ENCODE data around the gene SELE. TPM values are rescaled to one million over a fixed set of nuclear protein-coding genes. Genes with fewer than 3 reads are reported as not detected.
"Not testable (repeated sequence)": the region's sequence is repeated elsewhere in the genome, so short reads cannot be mapped to it uniquely, and the experiment has no call there.

The SELE gene
- total RNA-seq, 6 experiments from 2014 or later = not detected

DNA sequence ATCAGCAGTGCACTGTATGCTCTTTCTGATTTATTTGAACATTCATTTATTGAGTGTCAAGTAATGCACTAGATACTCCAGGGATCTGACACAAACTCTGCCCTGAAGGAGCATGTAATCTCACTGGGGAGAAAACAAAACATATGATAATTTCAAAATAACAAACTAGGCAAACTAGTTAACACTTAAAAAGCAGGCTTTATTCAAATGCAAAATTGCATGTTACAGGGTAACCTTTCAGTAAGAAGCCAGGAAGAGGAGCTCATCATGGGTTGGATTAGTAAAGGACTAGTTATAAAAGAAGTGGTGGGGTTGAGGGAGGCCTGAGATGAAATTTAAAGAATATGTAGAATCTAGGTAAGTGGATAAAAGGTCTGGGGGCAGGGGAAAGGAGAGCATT is 43.4 kb downstream of the SELE start:
- TF ChIP-seq, protein P1, sequence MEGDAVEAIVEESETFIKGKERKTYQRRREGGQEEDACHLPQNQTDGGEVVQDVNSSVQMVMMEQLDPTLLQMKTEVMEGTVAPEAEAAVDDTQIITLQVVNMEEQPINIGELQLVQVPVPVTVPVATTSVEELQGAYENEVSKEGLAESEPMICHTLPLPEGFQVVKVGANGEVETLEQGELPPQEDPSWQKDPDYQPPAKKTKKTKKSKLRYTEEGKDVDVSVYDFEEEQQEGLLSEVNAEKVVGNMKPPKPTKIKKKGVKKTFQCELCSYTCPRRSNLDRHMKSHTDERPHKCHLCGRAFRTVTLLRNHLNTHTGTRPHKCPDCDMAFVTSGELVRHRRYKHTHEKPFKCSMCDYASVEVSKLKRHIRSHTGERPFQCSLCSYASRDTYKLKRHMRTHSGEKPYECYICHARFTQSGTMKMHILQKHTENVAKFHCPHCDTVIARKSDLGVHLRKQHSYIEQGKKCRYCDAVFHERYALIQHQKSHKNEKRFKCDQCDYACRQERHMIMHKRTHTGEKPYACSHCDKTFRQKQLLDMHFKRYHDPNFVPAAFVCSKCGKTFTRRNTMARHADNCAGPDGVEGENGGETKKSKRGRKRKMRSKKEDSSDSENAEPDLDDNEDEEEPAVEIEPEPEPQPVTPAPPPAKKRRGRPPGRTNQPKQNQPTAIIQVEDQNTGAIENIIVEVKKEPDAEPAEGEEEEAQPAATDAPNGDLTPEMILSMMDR (IDR thresholded peaks at IDR 0.05) = no peak
- Mint-ChIP-seq H3K9me3 (no peaks in the 10 kb centered on the region), H3K27me3 (ENCODE audit: insufficient read depth) (peaks cover 4% of the 10 kb centered on the region; the same call in 1 of the 2 replicates), H3K4me1 (ENCODE audit: low read depth) (no peaks in the 10 kb centered on the region; the same call in 1 of the 2 replicates), H3K36me3 (ENCODE audit: low read depth) (no peaks in the 10 kb centered on the region), H3K27ac (no peak overlapping the region), H3K4me3 (no peak overlapping the region)
- no peak for DNase-seq

- TF ChIP-seq, protein P1 (IDR thresholded peaks at IDR 0.05) = no peak
- Mint-ChIP-seq H3K27me3 (ENCODE audit: insufficient read depth) (no peaks in the 10 kb centered on the region), H3K4me1 (ENCODE audit: low read depth) (no peaks in the 10 kb centered on the region; the same call in 1 of the 2 replicates), H3K4me3 (no peak overlapping the region), H3K36me3 (ENCODE audit: low read depth) (no peaks in the 10 kb centered on the region), H3K9me3 (no peaks in the 10 kb centered on the region), H3K27ac (no peak overlapping the region)
- no peak for DNase-seq
Measured at GRCh38 chr1:169689395-169689794, 44.5 kb downstream of the SELE start.

DNA sequence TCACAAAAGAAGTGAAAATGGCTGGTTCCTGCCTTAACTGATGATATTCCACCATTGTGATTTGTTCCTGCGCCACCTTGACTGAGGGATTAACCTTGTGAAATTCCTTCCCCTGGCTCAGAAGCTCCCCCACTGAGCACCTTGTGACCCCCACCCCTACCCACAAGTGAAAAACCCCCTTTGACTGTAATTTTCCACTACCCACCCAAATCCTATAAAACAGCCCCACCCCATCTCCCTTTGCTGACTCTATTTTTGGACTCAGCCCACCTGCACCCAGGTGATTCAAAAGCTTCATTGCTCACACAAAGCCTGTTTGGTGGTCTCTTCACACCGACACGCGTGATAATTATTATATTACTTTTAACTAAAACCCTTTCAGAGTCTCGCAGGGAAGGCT is 45.5 kb downstream of the SELE start:
- not testable (repeated sequence) for H3K4me1 Mint-ChIP-seq (ENCODE audit: low read depth); H3K4me3 Mint-ChIP-seq; H3K27me3 Mint-ChIP-seq (ENCODE audit: insufficient read depth); H3K9me3 Mint-ChIP-seq; DNase-seq; H3K36me3 Mint-ChIP-seq (ENCODE audit: low read depth); H3K27ac Mint-ChIP-seq

DNA sequence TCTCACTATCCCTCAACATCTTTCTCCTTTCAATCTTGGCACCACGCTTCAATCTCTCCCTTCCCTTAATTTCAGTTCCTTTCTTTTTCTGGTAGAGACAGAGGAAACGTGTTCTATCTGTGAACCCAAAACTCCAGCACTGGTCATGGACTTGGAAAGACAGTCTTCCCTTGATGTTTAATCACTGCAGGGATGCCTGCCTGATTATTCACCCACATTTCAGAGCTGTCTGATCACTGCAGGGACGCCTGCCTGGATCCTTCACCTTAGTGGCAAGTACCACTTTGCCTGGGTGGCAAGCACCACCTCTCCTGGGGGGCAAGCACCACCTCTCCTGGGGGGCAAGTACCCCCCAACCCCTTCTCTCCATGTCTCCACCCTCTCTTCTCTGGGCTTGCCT is 50.2 kb downstream of the SELE start:
- Mint-ChIP-seq H3K9me3 (no peaks in the 10 kb centered on the region), H3K4me3 (no peak overlapping the region), H3K27me3 (ENCODE audit: insufficient read depth) (peaks cover 11% of the 10 kb centered on the region), H3K27ac (no peak overlapping the region), H3K4me1 (ENCODE audit: low read depth) (no peaks in the 10 kb centered on the region), H3K36me3 (ENCODE audit: low read depth) (no peaks in the 10 kb centered on the region)
- TF ChIP-seq, protein P1 (IDR thresholded peaks at IDR 0.05) = no peak
- no peak for DNase-seq

DNA sequence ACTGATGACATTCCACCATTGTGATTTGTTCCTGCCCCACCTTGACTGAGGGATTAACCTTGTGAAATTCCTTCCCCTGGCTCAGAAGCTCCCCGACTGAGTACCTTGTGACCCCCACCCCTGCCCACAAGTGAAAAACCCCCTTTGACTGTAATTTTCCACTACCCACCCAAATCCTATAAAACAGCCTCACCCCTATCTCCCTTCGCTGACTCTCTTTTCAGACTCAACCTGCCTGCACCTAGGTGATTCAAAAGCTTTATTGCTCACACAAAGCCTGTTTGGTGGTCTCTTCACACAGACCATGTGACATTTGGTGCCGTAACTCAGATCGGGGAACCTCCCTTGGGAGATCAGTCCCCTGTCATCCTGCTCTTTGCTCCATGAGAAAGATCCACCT is 50.7 kb downstream of the SELE start:
- not testable (repeated sequence) for DNase-seq; H3K9me3 Mint-ChIP-seq; H3K27ac Mint-ChIP-seq; H3K36me3 Mint-ChIP-seq (ENCODE audit: low read depth); H3K4me3 Mint-ChIP-seq; H3K4me1 Mint-ChIP-seq (ENCODE audit: low read depth)
- peaks cover 11% of the 10 kb centered on the region for H3K27me3 Mint-ChIP-seq (ENCODE audit: insufficient read depth)

GRCh38 chr1:169682071-169682470 is 51.8 kb downstream of the SELE start:
- Mint-ChIP-seq H3K27me3 (ENCODE audit: insufficient read depth) (peaks cover 11% of the 10 kb centered on the region), H3K27ac (no peak overlapping the region), H3K36me3 (ENCODE audit: low read depth) (no peaks in the 10 kb centered on the region), H3K9me3 (no peaks in the 10 kb centered on the region), H3K4me3 (no peak overlapping the region), H3K4me1 (ENCODE audit: low read depth) (no peaks in the 10 kb centered on the region)
- TF ChIP-seq, protein P1 (IDR thresholded peaks at IDR 0.05) = no peak
- DNase-seq = no peak

GRCh38 chr1:169681140-169681539 is 52.7 kb downstream of the SELE start:
- DNase-seq = no peak
- no peak overlapping the region for H3K4me3 Mint-ChIP-seq
- no peaks in the 10 kb centered on the region for H3K36me3 Mint-ChIP-seq (ENCODE audit: low read depth)
- TF ChIP-seq, protein P1 (IDR thresholded peaks at IDR 0.05) = no peak
- no peak overlapping the region for H3K27ac Mint-ChIP-seq
- no peaks in the 10 kb centered on the region for H3K9me3 Mint-ChIP-seq
- no peaks in the 10 kb centered on the region for H3K4me1 Mint-ChIP-seq (ENCODE audit: low read depth)
- peaks cover 11% of the 10 kb centered on the region for H3K27me3 Mint-ChIP-seq (ENCODE audit: insufficient read depth)

Data from HFFc6 (cell line).